Osteoblast (primary cell): ENCODE data around the gene ADCK1. TPM values are rescaled to one million over a fixed set of nuclear protein-coding genes. Genes with fewer than 3 reads are reported as not detected.
"Not testable (repeated sequence)": the region's sequence is repeated elsewhere in the genome, so short reads cannot be mapped to it uniquely, and the experiment has no call there.

Experiments
- DNase-seq: peaks from one replicate; pipeline ENCODE4 v3.0.0; 2011; ENCODE audit warnings: low spot score, mixed read lengths; ENCODE audit not compliant: insufficient read length; ENCODE audit errors: missing footprints
- H2AFZ ChIP-seq: 2 replicates; pipeline ENCODE4 v1.6.0; 2011; ENCODE audit warnings: mild to moderate bottlenecking, low read length
- H3K27ac ChIP-seq: 2 replicates; pipeline ENCODE4 v1.5.1; 2011; ENCODE audit warnings: mild to moderate bottlenecking, low read depth, low read length, moderate library complexity
- H3K27me3 ChIP-seq: 2 replicates; pipeline ENCODE4 v1.6.0; 2012; ENCODE audit warnings: mild to moderate bottlenecking, control low read depth, inconsistent platforms, low read length, moderate library complexity; ENCODE audit not compliant: insufficient read depth
- H3K36me3 ChIP-seq: 2 replicates; pipeline ENCODE4 v1.5.1; 2011; ENCODE audit warnings: mild to moderate bottlenecking, low read length, control low read depth, moderate library complexity; ENCODE audit not compliant: insufficient read depth
- H3K4me1 ChIP-seq: 2 replicates; pipeline ENCODE4 v1.5.1; 2011; ENCODE audit warnings: mild to moderate bottlenecking, low read length, control low read depth, moderate library complexity; ENCODE audit not compliant: insufficient read depth
- H3K4me2 ChIP-seq: 2 replicates; pipeline ENCODE4 v1.6.0; 2011; ENCODE audit warnings: mild to moderate bottlenecking, low read length; ENCODE audit not compliant: insufficient read depth
- H3K4me3 ChIP-seq: fragments of 200-600 bp; sonication (generic); 3 replicates; pipeline ENCODE4 v1.5.1; 2012; ENCODE audit warnings: mild to moderate bottlenecking, low read length, inconsistent platforms; ENCODE audit not compliant: insufficient read depth
- H3K79me2 ChIP-seq: 2 replicates; pipeline ENCODE4 v1.6.0; 2012; ENCODE audit warnings: mild to moderate bottlenecking, low read length, control low read depth, inconsistent platforms; ENCODE audit not compliant: insufficient read depth
- H3K9me3 ChIP-seq: 2 replicates; pipeline ENCODE4 v1.5.1; 2011; ENCODE audit warnings: low read depth, low read length, control low read depth
- H4K20me1 ChIP-seq: 2 replicates; pipeline ENCODE4 v1.6.0; 2012; ENCODE audit warnings: mild to moderate bottlenecking, low read length, control low read depth; ENCODE audit not compliant: insufficient read depth
- CTCF ChIP-seq: IDR thresholded peaks from 2 replicates; pipeline ENCODE4 v1.5.1; 2011; ENCODE audit warnings: mild to moderate bottlenecking, low read depth, low read length, moderate library complexity; ENCODE audit errors: extremely low read depth
- total RNA-seq: library from RNA; depleted of rRNA; stranded (reverse); fragments of >200 nt; gene quantifications from 2 replicates; pipeline ENCODE4 v1.2.3, GENCODE V29; 2012

ADCK1 gene
- total RNA-seq, 1 donor: 9.0 TPM

- no peaks in the 10 kb centered on the region for H3K36me3 ChIP-seq
- H4K20me1 ChIP-seq: no peaks in the 10 kb centered on the region
- H3K4me3 ChIP-seq: no peak overlapping the region
- no peaks in the 10 kb centered on the region for H3K79me2 ChIP-seq
- no peak overlapping the region for H3K4me2 ChIP-seq
- no peaks in the 10 kb centered on the region for H3K27me3 ChIP-seq
- no peak for DNase-seq
- H3K4me1 ChIP-seq: no peaks in the 10 kb centered on the region
- H3K9me3 ChIP-seq: no peaks in the 10 kb centered on the region
- no peak overlapping the region for H2AFZ ChIP-seq
- no peak overlapping the region for H3K27ac ChIP-seq
- no peak for TF ChIP-seq CTCF
Observed at GRCh38 chr14:77936138-77936639, 136.3 kb downstream of the ADCK1 start.

- Histone ChIP-seq H2AFZ (no peak overlapping the region), H3K4me2 (no peak overlapping the region), H3K27me3 (no peaks in the 10 kb centered on the region), H3K36me3 (no peaks in the 10 kb centered on the region), H3K4me3 (no peak overlapping the region), H3K9me3 (no peaks in the 10 kb centered on the region), H3K4me1 (peaks cover 7% of the 10 kb centered on the region), H3K79me2 (no peaks in the 10 kb centered on the region), H3K27ac (no peak overlapping the region), H4K20me1 (no peaks in the 10 kb centered on the region)
- DNase-seq: no peak
- no peak for TF ChIP-seq CTCF
Observed at GRCh38 chr14:77947372-77947771, 147.5 kb downstream of the ADCK1 start.

- Histone ChIP-seq H3K4me3 (no peak overlapping the region), H3K36me3 (no peaks in the 10 kb centered on the region), H2AFZ (no peak overlapping the region), H3K9me3 (no peaks in the 10 kb centered on the region), H3K4me1 (peaks cover 7% of the 10 kb centered on the region), H3K4me2 (no peak overlapping the region), H3K27me3 (no peaks in the 10 kb centered on the region), H3K27ac (no peak overlapping the region), H3K79me2 (no peaks in the 10 kb centered on the region), H4K20me1 (no peaks in the 10 kb centered on the region)
- no peak for TF ChIP-seq CTCF
- peak; percentile 69 for DNase-seq
Observed at GRCh38 chr14:77950371-77951063, 150.6 kb downstream of the ADCK1 start.

GRCh38 chr14:77955816-77956484 lies 156.0 kb downstream of the ADCK1 start:
- no peaks in the 10 kb centered on the region for H3K9me3 ChIP-seq
- H3K4me1 ChIP-seq: no peaks in the 10 kb centered on the region
- no peaks in the 10 kb centered on the region for H3K36me3 ChIP-seq
- no peak overlapping the region for H2AFZ ChIP-seq
- peak; percentile 58 for DNase-seq
- no peak overlapping the region for H3K27ac ChIP-seq
- H3K27me3 ChIP-seq: peaks cover 2% of the 10 kb centered on the region
- TF ChIP-seq CTCF: no peak
- no peak overlapping the region for H3K4me2 ChIP-seq
- no peaks in the 10 kb centered on the region for H4K20me1 ChIP-seq
- no peak overlapping the region for H3K4me3 ChIP-seq
- no peaks in the 10 kb centered on the region for H3K79me2 ChIP-seq

- not testable (repeated sequence) for H3K4me2 ChIP-seq, H2AFZ ChIP-seq, H4K20me1 ChIP-seq
Observed at GRCh38 chr14:77959686-77960085, 159.8 kb downstream of the ADCK1 start.

More at GRCh38 chr14:77959686-77960085, 159.8 kb downstream of the ADCK1 start:
- H3K4me1 ChIP-seq, H3K27ac ChIP-seq, H3K27me3 ChIP-seq, DNase-seq, H3K79me2 ChIP-seq, H3K9me3 ChIP-seq, H3K36me3 ChIP-seq, H3K4me3 ChIP-seq: not testable (repeated sequence)
